GM18861 (cell line): ENCODE data around the gene UGT1A3.

Experiments used
- ATAC-seq: cut with Tn5 transposase; IDR thresholded peaks from one replicate; pipeline ENCODE4 v1.9.1; 2021; ENCODE audit not compliant: unreplicated experiment

The UGT1A3 gene

GRCh38 chr2:233756429-233757081 is 27.7 kb downstream of the UGT1A3 start:
- ATAC-seq, result no peak

GRCh38 chr2:233758141-233758540 is 29.3 kb downstream of the UGT1A3 start:
- ATAC-seq, result no peak

- ATAC-seq, result no peak
Measured at GRCh38 chr2:233758849-233759248, 30.0 kb downstream of the UGT1A3 start.

GRCh38 chr2:233760043-233760442 is 31.2 kb downstream of the UGT1A3 start, which contains the start of gene UGT1A1:
Gene UGT1A1 (plus strand): TSS chr2:233760270. CDS start chr2:233760288, 18 bp downstream.
- ATAC-seq, result no peak

GRCh38 chr2:233761040-233761769 is 32.4 kb downstream of the UGT1A3 start:
- no peak for ATAC-seq

GRCh38 chr2:233764264-233764663 is 35.4 kb downstream of the UGT1A3 start:
- ATAC-seq, result no peak

- no peak for ATAC-seq
Measured at GRCh38 chr2:233764761-233765160, 35.9 kb downstream of the UGT1A3 start.

GRCh38 chr2:233766416-233766815 is 37.6 kb downstream of the UGT1A3 start:
- ATAC-seq, result no peak

GRCh38 chr2:233768076-233768475 is 39.2 kb downstream of the UGT1A3 start:
- no peak for ATAC-seq

- no peak for ATAC-seq
Measured at GRCh38 chr2:233769260-233769659, 40.4 kb downstream of the UGT1A3 start.

- no peak for ATAC-seq
Measured at GRCh38 chr2:233772153-233772552, 43.3 kb downstream of the UGT1A3 start.

GRCh38 chr2:233772583-233772982 is 43.7 kb downstream of the UGT1A3 start:
- ATAC-seq, result no peak

GRCh38 chr2:233773854-233774253 is 45.0 kb downstream of the UGT1A3 start:
- ATAC-seq, result no peak

- no peak for ATAC-seq
Measured at GRCh38 chr2:233775414-233775813, 46.6 kb downstream of the UGT1A3 start.

GRCh38 chr2:233778030-233778429 is 49.2 kb downstream of the UGT1A3 start, which contains the start of gene MROH2A:
Gene MROH2A (plus strand): TSS chr2:233778330. CDS start chr2:233779359, 1,029 bp downstream.
- no peak for ATAC-seq

- ATAC-seq, result no peak
Measured at GRCh38 chr2:233779722-233780121, 50.9 kb downstream of the UGT1A3 start.

GRCh38 chr2:233780771-233781170 is 51.9 kb downstream of the UGT1A3 start:
- no peak for ATAC-seq

GRCh38 chr2:233789554-233789953 is 60.7 kb downstream of the UGT1A3 start:
- ATAC-seq, result no peak

- no peak for ATAC-seq
Measured at GRCh38 chr2:233791151-233791882, 62.5 kb downstream of the UGT1A3 start.

GRCh38 chr2:233791883-233792329 is 63.1 kb downstream of the UGT1A3 start:
- no peak for ATAC-seq

- no peak for ATAC-seq
Measured at GRCh38 chr2:233792720-233793119, 63.9 kb downstream of the UGT1A3 start.
